CD4-positive, alpha-beta T cell treated with Interleukin-6 for 4 hours (primary cell): Measurements from ENCODE around the gene LONRF3.
A peak's percentile ranks its signal among the peaks of the same experiment; 100 is the strongest.

Experiments used
- DNase-seq: peaks from one replicate; pipeline ENCODE4 v3.0.0-alpha.2; 2020; ENCODE audit warnings: mixed read lengths

The LONRF3 gene

DNA sequence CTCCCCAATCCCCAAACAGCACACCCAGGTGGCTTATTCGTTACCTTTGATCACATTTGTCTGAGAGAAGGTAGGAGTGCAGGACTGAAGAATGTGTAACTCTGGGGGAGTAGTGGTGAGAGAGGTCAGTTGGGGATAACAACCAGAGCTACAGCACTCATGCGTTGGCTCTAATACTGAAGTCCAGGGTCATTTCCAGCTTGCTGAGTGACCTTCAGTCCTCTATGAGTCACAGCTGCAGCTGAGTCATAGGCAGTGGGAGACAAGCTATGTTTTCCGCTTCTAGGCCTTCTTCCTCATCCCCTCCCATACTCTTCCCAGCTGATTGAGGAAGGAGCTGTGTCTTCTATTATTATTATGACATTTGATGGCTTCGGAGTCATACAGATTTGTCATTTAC lies 66.8 kb downstream of the LONRF3 start:
- no peak for DNase-seq

DNA sequence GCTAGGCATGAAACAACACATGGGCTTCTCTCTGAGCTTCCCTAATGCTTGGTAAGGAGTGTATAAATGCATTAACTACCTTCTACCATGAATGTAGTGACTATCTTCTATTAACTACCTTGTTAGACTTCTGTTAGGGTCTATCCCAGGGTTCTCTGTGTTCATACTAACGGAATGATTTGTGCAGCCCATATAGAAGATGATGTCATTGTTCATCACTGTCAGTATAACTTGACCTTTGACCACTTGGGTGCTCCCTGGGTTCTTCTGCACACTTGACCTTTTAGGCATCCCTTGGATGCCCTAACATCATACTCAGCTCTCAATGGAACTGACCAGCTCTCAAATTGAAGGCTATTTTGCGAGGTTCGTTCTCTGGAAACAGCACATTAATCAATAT lies 67.6 kb downstream of the LONRF3 start:
- no peak for DNase-seq

DNA sequence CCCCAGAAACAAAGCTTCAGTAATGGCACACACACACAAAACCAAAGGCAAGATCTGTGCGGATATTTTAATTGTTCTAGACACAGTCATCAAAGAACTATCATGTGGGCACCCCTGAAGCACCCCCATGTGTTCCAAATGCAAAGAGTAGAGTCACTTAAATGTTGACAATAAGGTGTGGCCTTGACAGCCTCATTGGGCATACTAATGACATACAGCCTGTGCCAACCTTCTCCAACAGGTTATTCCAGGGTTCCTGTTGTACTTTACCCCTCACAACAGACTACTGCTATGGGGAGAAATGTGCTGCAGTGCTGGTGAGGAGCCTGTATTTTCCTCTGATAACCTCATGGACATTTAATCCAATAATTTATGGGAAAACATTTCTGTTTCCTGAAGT lies 68.6 kb downstream of the LONRF3 start:
- DNase-seq, result no peak

DNA sequence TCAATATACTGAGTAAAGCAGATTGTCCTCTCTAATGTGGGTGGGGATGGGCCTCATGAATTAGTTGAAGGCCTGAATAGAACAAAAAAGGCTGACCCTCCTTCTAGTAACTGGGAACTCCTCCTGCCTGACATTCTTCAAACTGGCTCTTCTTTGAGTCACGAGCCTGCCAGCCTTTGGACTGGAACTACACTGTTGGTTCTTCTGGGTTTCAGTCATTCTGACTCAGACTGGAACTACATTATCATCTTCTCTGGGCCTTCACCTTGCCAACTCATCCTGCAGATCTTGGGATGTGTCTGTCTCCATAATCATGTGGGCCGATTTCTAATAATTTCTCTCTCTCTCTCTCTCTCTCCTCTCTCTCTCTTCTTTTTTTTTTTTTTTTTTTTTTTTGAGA lies 71.5 kb downstream of the LONRF3 start:
- no peak for DNase-seq

DNA sequence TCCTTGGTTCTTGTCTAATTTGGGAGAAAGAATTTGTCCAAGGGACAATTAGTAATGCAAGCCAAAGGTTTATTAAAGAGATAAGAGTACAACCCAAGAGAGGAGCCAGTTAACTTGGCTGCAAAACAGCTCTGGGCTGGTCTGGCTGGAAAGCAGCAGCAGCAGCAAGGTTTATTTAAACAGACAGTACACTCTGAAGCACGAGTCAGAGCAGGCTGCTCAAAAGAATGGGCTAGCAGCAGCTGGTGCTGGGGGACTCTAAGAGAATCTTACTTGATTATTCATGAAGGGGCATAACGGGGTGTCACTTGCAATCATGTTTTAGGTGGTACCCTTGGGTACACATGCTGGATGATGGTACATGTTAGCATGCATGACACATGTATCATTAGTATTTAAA lies 81.3 kb downstream of the LONRF3 start:
- no peak for DNase-seq

DNA sequence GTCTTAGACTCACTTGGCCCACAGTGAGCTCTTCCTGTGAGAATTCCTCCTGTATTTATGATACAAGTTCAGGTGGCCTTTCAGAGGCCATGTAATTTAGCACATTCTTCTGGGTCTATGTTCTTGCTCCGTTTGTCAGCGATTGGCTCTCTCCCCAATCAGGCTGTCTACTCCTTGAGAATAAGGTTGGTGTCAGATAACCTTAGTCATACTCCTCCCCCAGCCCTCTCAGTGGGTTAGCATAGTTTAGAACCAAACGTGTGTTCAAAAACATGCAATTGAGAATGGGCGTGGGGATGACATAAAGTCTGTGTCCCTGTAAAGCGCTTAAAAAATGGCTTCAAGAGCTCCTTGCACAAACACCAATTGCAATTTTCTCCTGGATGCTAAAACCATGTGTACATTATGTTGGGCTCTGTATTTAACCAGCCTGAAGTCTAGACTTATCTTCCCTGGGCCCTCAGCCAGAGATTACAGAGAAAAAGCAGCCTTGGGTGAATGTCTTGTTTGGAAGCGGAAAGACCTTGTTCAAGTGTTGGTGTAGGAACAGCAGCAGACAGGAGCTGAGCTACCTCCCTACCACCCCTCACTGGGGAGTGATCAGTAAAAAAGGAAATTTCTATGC lies 88.4 kb downstream of the LONRF3 start:
- DNase-seq, result no peak

DNA sequence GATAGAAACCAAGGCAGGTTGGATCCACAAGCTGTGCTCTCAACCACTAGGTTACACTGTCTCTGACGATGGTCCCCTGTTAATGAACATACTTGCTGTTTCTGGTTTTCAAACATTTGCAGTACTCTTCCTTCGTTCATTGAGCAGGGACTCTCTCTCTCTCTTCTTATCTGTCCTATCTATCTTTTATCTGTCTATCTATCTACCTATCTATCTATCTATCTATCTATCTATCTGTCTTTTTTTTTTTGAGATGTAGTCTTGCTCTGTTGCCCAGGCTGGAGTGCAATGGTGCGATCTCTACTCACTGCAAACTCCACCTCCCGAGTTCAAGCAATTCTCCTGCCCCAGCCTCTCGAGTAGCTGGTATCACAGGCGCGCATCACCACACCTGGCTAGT lies 89.0 kb downstream of the LONRF3 start:
- DNase-seq, result no peak

DNA sequence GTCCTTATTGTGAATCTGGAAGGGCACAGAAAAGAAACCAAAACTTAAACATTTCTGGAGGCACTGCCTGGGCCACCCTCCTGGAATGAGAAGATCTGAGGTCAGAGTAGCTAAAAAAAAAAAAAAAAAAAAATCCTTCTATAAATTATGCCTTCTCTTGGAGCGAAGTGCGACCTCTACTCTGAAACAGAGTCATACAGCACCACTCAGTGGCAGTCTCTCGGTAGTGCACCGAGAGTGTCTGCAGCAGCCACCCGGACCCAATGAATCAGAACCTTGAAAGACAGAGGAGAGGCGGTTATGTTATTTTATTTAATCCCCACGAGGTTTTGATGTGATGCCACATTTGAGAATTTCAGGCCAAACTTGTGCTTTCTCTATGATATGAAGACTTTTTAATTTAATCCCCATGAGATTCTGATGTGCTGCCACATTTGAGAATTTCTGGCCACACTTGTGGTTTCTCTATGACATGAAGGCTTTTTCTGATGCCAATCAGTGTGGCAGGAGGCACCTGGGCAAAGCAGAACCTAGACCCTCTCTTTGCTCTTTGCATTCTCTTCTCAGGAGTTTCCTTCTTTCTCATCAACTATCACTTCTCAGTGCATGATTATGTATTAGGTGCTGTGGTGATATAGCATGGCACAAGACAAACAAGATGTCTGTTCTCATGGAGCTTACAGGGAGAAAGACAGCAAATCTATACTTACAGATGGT lies 92.8 kb downstream of the LONRF3 start:
- peak; percentile 38 for DNase-seq
